Uterine smooth muscle cell (primary cell): ENCODE data around the gene POU3F2. TPM values are rescaled to one million over a fixed set of nuclear protein-coding genes. Genes with fewer than 3 reads are reported as not detected.

Experiments
- total RNA-seq: library from RNA; depleted of rRNA; stranded (reverse); fragments of >200 nt; gene quantifications from 2 replicates; pipeline ENCODE4 v1.2.3, GENCODE V29; 2014

Gene POU3F2
- total RNA-seq = under 0.01 TPM in 1 of 2 replicates, not detected in the other

DNA sequence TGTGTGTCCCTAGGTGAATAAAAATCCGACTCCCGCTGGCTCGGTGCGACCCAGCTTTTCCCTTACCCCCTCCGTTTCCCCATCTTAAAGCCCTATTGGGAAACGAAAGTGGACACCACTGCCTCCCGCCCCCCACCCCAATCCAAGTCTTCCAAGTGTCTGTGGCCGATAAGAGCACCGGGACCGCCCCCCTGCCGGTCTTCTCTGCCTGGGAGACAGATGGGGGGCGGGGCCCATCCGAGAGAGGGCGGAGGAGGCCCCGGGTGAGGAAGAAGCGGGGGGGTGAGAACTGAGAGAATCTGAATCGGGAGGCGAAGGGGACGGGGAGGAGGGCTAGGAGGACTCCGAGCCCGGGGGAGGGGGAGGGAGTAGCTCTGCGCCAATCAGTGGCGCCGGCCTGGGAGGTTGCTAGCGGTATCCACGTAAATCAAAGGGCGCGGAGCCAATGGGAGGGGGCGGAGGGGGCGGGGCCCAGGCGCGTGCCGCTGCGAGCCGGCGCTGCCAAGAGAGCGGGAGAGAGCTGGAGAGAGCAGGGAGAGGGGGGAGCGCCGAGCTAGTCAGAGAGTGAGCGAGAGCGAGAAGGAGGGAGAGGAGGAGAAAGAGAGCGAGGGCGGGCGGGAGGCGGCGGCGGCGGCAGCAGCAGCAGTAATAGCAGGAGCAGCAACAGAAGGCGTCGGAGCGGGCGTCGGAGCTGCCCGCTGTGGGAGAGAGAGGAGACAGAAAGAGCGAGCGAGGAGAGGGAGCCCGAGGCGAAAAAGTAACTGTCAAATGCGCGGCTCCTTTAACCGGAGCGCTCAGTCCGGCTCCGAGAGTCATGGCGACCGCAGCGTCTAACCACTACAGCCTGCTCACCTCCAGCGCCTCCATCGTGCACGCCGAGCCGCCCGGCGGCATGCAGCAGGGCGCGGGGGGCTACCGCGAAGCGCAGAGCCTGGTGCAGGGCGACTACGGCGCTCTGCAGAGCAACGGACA lies at the start of gene POU3F2:
TSS of gene POU3F2 (plus strand) at position 515 of the 972 bp plus-strand sequence. CDS start at position 815, 300 bp downstream.

Other genes with a start within 250 kb of the POU3F2 start
- 15.7 and 17.9 TPM in 2 replicates for gene FBXL4, start 113.4 kb downstream of the POU3F2 start, total RNA-seq